ENCODE data around the gene EPG5.

EPG5 gene

DNA sequence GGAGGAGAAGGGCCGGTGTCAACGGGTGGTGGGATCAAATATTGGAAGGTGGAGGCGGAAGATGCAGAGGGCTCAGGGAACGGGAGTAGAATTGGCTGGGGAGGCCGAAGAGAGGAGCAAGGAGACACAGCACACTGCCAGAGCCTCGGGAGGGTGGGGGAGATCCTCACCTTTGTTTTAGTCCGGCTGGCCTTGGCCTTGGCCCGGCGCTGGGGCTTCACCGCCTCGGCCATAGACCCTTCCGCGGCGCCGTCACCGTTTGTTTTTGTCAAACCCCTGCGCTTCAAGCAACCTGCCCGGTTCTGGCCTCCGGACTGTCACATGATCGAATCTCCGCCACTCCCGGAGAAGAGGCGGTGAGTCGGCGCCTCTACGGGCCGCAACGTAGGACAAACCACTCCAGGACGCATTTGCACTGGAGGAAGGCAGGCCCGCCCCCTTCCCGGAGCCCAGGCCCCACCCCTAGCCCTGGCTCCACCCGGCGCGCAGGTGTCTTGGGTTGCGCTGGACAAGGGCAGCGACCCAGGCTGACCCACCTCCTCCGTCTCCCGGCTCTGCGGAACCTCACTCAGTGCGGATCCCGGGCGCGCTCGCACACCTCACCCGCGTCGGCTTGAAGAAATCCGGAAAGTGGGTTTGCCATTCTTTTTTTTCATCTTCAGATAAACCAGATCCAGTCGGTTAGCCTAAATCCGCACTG lies at the start of gene EPG5:
EPG5 (minus strand) TSS at position 323 of the 700 bp plus-strand sequence; CDS start at position 233, 90 bp downstream.
- in situ Hi-C loops (cut with MboI; ENCODE audit: low sequenced_read_pairs, unreplicated experiment) = no loop called here
- TF ChIP-seq, protein P1, sequence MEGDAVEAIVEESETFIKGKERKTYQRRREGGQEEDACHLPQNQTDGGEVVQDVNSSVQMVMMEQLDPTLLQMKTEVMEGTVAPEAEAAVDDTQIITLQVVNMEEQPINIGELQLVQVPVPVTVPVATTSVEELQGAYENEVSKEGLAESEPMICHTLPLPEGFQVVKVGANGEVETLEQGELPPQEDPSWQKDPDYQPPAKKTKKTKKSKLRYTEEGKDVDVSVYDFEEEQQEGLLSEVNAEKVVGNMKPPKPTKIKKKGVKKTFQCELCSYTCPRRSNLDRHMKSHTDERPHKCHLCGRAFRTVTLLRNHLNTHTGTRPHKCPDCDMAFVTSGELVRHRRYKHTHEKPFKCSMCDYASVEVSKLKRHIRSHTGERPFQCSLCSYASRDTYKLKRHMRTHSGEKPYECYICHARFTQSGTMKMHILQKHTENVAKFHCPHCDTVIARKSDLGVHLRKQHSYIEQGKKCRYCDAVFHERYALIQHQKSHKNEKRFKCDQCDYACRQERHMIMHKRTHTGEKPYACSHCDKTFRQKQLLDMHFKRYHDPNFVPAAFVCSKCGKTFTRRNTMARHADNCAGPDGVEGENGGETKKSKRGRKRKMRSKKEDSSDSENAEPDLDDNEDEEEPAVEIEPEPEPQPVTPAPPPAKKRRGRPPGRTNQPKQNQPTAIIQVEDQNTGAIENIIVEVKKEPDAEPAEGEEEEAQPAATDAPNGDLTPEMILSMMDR (IDR thresholded peaks at IDR 0.05; ENCODE audit: borderline replicate concordance, control extremely low read depth, extremely low read depth, insufficient read depth, missing control alignments) = no peak

GRCh38 chr18:46013484-46014189 lies 46.5 kb upstream of the EPG5 start:
- TF ChIP-seq, protein P1 (IDR thresholded peaks at IDR 0.05; ENCODE audit: borderline replicate concordance, control extremely low read depth, extremely low read depth, insufficient read depth, missing control alignments) = no peak
- DNase-seq (ENCODE audit: low spot score) = peak; percentile 25
- in situ Hi-C loops (cut with MboI; ENCODE audit: low sequenced_read_pairs, unreplicated experiment) = no loop called here

More for the DNA sequence above, at the start of gene EPG5:
- DNase-seq (ENCODE audit: low spot score) = peak; percentile 96

- TF ChIP-seq, protein P1 (IDR thresholded peaks at IDR 0.05; ENCODE audit: borderline replicate concordance, control extremely low read depth, extremely low read depth, insufficient read depth, missing control alignments) = no peak
- in situ Hi-C loops (cut with MboI; ENCODE audit: low sequenced_read_pairs, unreplicated experiment) = no loop called here
Observed at GRCh38 chr18:46010676-46011075, 43.5 kb upstream of the EPG5 start.

GRCh38 chr18:46010050-46010449 lies 42.9 kb upstream of the EPG5 start:
- in situ Hi-C loops (cut with MboI; ENCODE audit: low sequenced_read_pairs, unreplicated experiment) = no loop called here
- TF ChIP-seq, protein P1 (IDR thresholded peaks at IDR 0.05; ENCODE audit: borderline replicate concordance, control extremely low read depth, extremely low read depth, insufficient read depth, missing control alignments) = no peak
- no peak for DNase-seq (ENCODE audit: low spot score)

More at GRCh38 chr18:46010676-46011075, 43.5 kb upstream of the EPG5 start:
- no peak for DNase-seq (ENCODE audit: low spot score)

GRCh38 chr18:46009125-46009840 lies 42.2 kb upstream of the EPG5 start:
- in situ Hi-C loops (cut with MboI; ENCODE audit: low sequenced_read_pairs, unreplicated experiment) = no loop called here
- no peak for DNase-seq (ENCODE audit: low spot score)
- TF ChIP-seq, protein P1 (IDR thresholded peaks at IDR 0.05; ENCODE audit: borderline replicate concordance, control extremely low read depth, extremely low read depth, insufficient read depth, missing control alignments) = no peak

DNA sequence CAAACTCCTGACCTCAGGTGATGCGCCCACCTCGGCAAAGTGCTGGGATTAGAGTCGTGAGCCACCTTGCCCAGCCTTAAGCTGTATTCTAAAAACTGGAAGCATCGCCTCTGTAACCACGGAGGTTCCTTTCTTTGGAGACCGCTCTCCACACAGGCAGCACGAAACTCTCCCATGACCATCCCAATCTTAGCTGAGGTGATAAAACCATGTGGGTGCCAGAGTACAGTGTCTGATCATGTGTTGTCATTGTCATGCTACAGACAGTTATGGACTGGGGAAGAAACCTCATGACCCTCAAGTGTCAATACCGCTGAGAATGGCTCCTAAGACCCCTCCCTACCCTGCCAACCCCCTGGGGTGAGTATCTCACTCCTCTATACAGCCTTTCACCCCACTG lies 41.4 kb upstream of the EPG5 start:
- in situ Hi-C loops (cut with MboI; ENCODE audit: low sequenced_read_pairs, unreplicated experiment) = no loop called here
- TF ChIP-seq, protein P1 (IDR thresholded peaks at IDR 0.05; ENCODE audit: borderline replicate concordance, control extremely low read depth, extremely low read depth, insufficient read depth, missing control alignments) = no peak
- no peak for DNase-seq (ENCODE audit: low spot score)

Measured in GM13976 (cell line).